Tibial nerve (tissue), 4 donors: ENCODE data around the gene SUSD4. TPM values are rescaled to one million over a fixed set of nuclear protein-coding genes. Genes with fewer than 3 reads are reported as not detected.
A peak's percentile ranks its signal among the peaks of the same experiment; 100 is the strongest.

Source experiments
- DNase-seq, 2 donors: peaks; one replicate each; pipeline ENCODE4 v3.0.0-alpha.2; 2019; ENCODE audit warnings: low spot score in 2 of 2
- H3K27ac ChIP-seq, 4 donors: fragments of 200-600 bp; sonication (generic) in 3 of 4; one replicate each; pipeline ENCODE4 v1.5.1; 2017 to 2019; ENCODE audit warnings: mild to moderate bottlenecking in 1 of 4
- H3K27me3 ChIP-seq, 2 donors: fragments of 200-600 bp; sonication (generic) in 1 of 2; one replicate each; pipeline versions ENCODE4 v1.5.1 to v1.6.0; 2017 to 2019
- H3K36me3 ChIP-seq, 3 donors: fragments of 200-600 bp; sonication (generic); one replicate each; pipeline ENCODE4 v1.5.1; 2018 to 2019
- H3K4me1 ChIP-seq, 4 donors: fragments of 200-600 bp; sonication (generic) in 3 of 4; one replicate each; pipeline ENCODE4 v1.5.1; 2017 to 2019
- H3K4me3 ChIP-seq, 4 donors: fragments of 200-600 bp; sonication (generic) in 3 of 4; one replicate each; pipeline ENCODE4 v1.5.1; 2017 to 2019; ENCODE audit warnings: mild to moderate bottlenecking in 1 of 4, moderate library complexity in 1 of 4
- H3K9me3 ChIP-seq, 4 donors: fragments of 200-600 bp; sonication (generic) in 3 of 4; one replicate each; pipeline ENCODE4 v1.5.1; 2017 to 2019
- CTCF ChIP-seq, 5 experiments: fragments of 200-600 bp in 3 of 5; fragments of 450-650 bp in 2 of 5; sonication (generic) in 3 of 5; IDR thresholded peaks; one replicate each; pipeline ENCODE4 v1.5.1; 2016 to 2019; ENCODE audit warnings: antibody characterized with exemption in 5 of 5, mild to moderate bottlenecking in 3 of 5, moderate library complexity in 2 of 5
- EP300 ChIP-seq, 2 donors: sonication (generic); formaldehyde crosslinking; IDR thresholded peaks; one replicate each; pipeline ENCODE4 v1.6.1; 2017; ENCODE audit warnings: antibody characterized with exemption in 2 of 2, mild to moderate bottlenecking in 1 of 2
- POLR2A ChIP-seq, 2 donors: fragments of 450-650 bp; IDR thresholded peaks; one replicate each; pipeline ENCODE4 v1.6.1; 2017; ENCODE audit warnings: antibody characterized with exemption in 2 of 2, mild to moderate bottlenecking in 2 of 2, moderate library complexity in 2 of 2
- WGBS, 2 donors: methylation state at CpG; one replicate each; pipeline ENCODE4 v1.1.5; 2018; 5-methylcytosine and 5-hydroxymethylcytosine counted together
- total RNA-seq, 4 donors: library from RNA; depleted of rRNA; stranded (reverse); fragments of >200 nt; gene quantifications; one replicate each; pipeline ENCODE4 v1.1.0, GENCODE V29; 2016

The SUSD4 gene
- total RNA-seq, 4 donors from 2014 or later: not detected

GRCh38 chr1:223245411-223245810, 118.6 kb downstream of the SUSD4 start:
- no peak overlapping the region for H3K4me3 ChIP-seq
- 81 to 90% methylated on average over 5 of the region's 5 CpGs for WGBS, 2 donors
- no peak overlapping the region for H3K27ac ChIP-seq
- H3K9me3 ChIP-seq: no peaks in the 10 kb centered on the region
- no peaks in the 10 kb centered on the region for H3K27me3 ChIP-seq
- DNase-seq: no peak
- TF ChIP-seq EP300 (IDR thresholded peaks at IDR 0.05) (no peak), CTCF (IDR thresholded peaks at IDR 0.05) (no peak), POLR2A (IDR thresholded peaks at IDR 0.05) (no peak)
- H3K4me1 ChIP-seq: no peaks in the 10 kb centered on the region
- H3K36me3 ChIP-seq: no peaks in the 10 kb centered on the region

- Histone ChIP-seq H3K4me1 (no peaks in the 10 kb centered on the region), H3K4me3 (no peak overlapping the region), H3K9me3 (no peaks in the 10 kb centered on the region), H3K27me3 (no peaks in the 10 kb centered on the region), H3K27ac (no peak overlapping the region), H3K36me3 (no peaks in the 10 kb centered on the region)
- TF ChIP-seq EP300 (IDR thresholded peaks at IDR 0.05) (no peak), POLR2A (IDR thresholded peaks at IDR 0.05) (no peak), CTCF (IDR thresholded peaks at IDR 0.05) (peak in 1 of 5 experiments; percentile 27)
- 67 to 70% methylated on average over 4 of the region's 4 CpGs for WGBS, 2 donors
- DNase-seq: no peak
Observed at GRCh38 chr1:223244366-223245103, 119.4 kb downstream of the SUSD4 start.

- Histone ChIP-seq H3K4me1 (no peaks in the 10 kb centered on the region), H3K36me3 (no peaks in the 10 kb centered on the region), H3K9me3 (no peaks in the 10 kb centered on the region), H3K27me3 (no peaks in the 10 kb centered on the region), H3K27ac (no peak overlapping the region), H3K4me3 (no peak overlapping the region)
- WGBS, 2 donors: 70 to 71% methylated on average over 6 of the region's 6 CpGs
- no peak for DNase-seq
- TF ChIP-seq EP300 (IDR thresholded peaks at IDR 0.05) (no peak), CTCF (IDR thresholded peaks at IDR 0.05) (no peak), POLR2A (IDR thresholded peaks at IDR 0.05) (no peak)
Observed at GRCh38 chr1:223243441-223244050, 120.4 kb downstream of the SUSD4 start.

- peaks cover 0 to under 1% (median 0%) of the 10 kb centered on the region in 4 donors for H3K9me3 ChIP-seq
- H3K4me1 ChIP-seq: no peaks in the 10 kb centered on the region
- no peak for DNase-seq
- H3K36me3 ChIP-seq: no peaks in the 10 kb centered on the region
- no peak overlapping the region for H3K27ac ChIP-seq
- TF ChIP-seq CTCF (IDR thresholded peaks at IDR 0.05) (no peak), POLR2A (IDR thresholded peaks at IDR 0.05) (no peak), EP300 (IDR thresholded peaks at IDR 0.05) (no peak)
- 91 to 96% methylated on average over 7 of the region's 7 CpGs for WGBS, 2 donors
- H3K27me3 ChIP-seq: no peaks in the 10 kb centered on the region
- no peak overlapping the region for H3K4me3 ChIP-seq
Observed at GRCh38 chr1:223242971-223243370, 121.0 kb downstream of the SUSD4 start.

- WGBS, 2 donors: 88 to 94% methylated on average over 6 of the region's 6 CpGs
- Histone ChIP-seq H3K27ac (no peak overlapping the region), H3K27me3 (no peaks in the 10 kb centered on the region), H3K4me1 (no peaks in the 10 kb centered on the region), H3K4me3 (no peak overlapping the region), H3K9me3 (peaks cover 0 to 5% (median 0%) of the 10 kb centered on the region in 4 donors), H3K36me3 (no peaks in the 10 kb centered on the region)
- no peak for TF ChIP-seq CTCF (IDR thresholded peaks at IDR 0.05)
- TF ChIP-seq POLR2A (IDR thresholded peaks at IDR 0.05): no peak
- TF ChIP-seq EP300 (IDR thresholded peaks at IDR 0.05): no peak
- DNase-seq: no peak
Observed at GRCh38 chr1:223242382-223242955, 121.5 kb downstream of the SUSD4 start.
